Left ventricle myocardium inferior (tissue), 1 donor: ENCODE results near the gene ERBB2. TPM values are rescaled to one million over a fixed set of nuclear protein-coding genes. Genes with fewer than 3 reads are reported as not detected.

ENCODE experiments used
- DNase-seq: peaks from one replicate; pipeline ENCODE4 v3.0.0-alpha.2; 2020
- H3K27ac ChIP-seq: fragments of 200-600 bp; replicated peaks from 2 replicates; pipeline ENCODE4 v1.8.0; 2021
- H3K27me3 ChIP-seq: fragments of 200-600 bp; 2 replicates; pipeline ENCODE4 v1.8.0; 2021; ENCODE audit warnings: low read depth
- H3K36me3 ChIP-seq: fragments of 200-600 bp; 2 replicates; pipeline ENCODE4 v1.8.0; 2021
- H3K4me1 ChIP-seq: fragments of 200-600 bp; 2 replicates; pipeline ENCODE4 v1.8.0; 2021
- H3K4me3 ChIP-seq: fragments of 200-600 bp; 2 replicates; pipeline ENCODE4 v1.8.0; 2021; ENCODE audit warnings: mild to moderate bottlenecking, moderate library complexity
- H3K9me3 ChIP-seq: fragments of 200-600 bp; replicated peaks from 2 replicates; pipeline ENCODE4 v1.8.0; 2021
- intact Hi-C: fragments of 100-400 bp; cut with micrococcal nuclease; formaldehyde crosslinking; loops from one replicate; pipeline ENCODE4 v1.11.0; 2022
- total RNA-seq: library from RNA; stranded (reverse); fragmentation: NEBNext Ultra II Directional; extraction: Animal tissue kit (Norgen Biotek cat#: 25700); gene quantifications from one replicate; pipeline ENCODE4 v1.2.1, GENCODE V29; 2021
- TF ChIP-seq, protein P1 (sequence below): fragments of 200-600 bp; IDR thresholded peaks from 2 replicates; pipeline ENCODE4 v1.8.0; 2021; ENCODE audit warnings: antibody characterized with exemption, mild to moderate bottlenecking, borderline replicate concordance
- donor health status: DM: no; HTN: yes; CAD: no; lungs with severe emphysema.

The ERBB2 gene
- total RNA-seq, 1 donor from 2014 or later: 61.0 TPM

DNA sequence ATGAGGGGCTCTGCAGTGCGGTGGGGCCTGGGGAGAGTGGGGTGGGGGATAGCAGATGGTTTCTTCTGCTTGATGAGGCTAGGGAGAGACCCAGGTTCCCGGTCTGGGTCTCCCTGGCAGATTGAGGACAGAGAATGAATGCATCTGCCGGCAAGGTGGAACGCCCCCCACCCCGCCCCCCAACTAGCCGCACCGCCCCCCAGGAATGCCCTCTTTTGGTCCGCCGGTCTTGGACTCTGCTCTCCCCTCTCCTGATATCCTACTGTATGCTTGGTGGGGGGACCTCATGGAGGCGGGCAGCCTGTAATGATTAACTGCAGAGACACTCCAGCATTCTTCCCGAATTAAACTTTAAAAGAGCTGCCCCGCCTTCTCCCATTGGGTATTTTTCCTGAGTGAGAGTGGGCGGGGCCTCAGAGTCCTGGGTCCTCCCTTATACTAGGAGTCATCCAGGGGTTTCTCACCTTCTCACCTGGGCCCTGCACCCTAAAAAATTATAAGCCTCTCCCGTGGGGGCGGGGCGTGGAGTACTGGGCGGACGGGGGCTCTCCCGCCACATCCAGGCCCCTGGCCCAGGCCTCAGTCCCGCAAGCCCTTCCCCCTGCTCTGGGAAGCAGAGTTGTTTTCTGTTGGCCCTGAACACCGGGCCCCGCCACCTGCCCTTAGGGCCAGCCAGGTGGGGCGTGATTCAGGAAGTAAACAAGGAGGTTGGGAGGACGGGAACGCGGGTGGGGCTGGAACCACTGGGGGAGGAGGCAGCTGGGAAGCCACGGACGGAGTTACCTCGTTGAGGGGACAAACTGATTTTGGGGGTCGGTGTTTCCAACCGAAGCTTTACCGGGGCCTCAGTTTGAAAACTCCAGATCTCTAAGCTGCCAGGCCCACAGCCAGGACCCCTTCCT, 39.4 kb downstream of the ERBB2 start:
- H3K4me3 ChIP-seq: peak overlapping the region; percentile 57
- peaks cover 42% of the 10 kb centered on the region for H3K4me1 ChIP-seq
- no peak for DNase-seq
- H3K27ac ChIP-seq: no peak overlapping the region
- no peaks in the 10 kb centered on the region for H3K9me3 ChIP-seq
- peaks cover 82% of the 10 kb centered on the region for H3K27me3 ChIP-seq
- intact Hi-C loops: no loop called here
- H3K36me3 ChIP-seq: no peaks in the 10 kb centered on the region
- TF ChIP-seq, protein P1, sequence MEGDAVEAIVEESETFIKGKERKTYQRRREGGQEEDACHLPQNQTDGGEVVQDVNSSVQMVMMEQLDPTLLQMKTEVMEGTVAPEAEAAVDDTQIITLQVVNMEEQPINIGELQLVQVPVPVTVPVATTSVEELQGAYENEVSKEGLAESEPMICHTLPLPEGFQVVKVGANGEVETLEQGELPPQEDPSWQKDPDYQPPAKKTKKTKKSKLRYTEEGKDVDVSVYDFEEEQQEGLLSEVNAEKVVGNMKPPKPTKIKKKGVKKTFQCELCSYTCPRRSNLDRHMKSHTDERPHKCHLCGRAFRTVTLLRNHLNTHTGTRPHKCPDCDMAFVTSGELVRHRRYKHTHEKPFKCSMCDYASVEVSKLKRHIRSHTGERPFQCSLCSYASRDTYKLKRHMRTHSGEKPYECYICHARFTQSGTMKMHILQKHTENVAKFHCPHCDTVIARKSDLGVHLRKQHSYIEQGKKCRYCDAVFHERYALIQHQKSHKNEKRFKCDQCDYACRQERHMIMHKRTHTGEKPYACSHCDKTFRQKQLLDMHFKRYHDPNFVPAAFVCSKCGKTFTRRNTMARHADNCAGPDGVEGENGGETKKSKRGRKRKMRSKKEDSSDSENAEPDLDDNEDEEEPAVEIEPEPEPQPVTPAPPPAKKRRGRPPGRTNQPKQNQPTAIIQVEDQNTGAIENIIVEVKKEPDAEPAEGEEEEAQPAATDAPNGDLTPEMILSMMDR: no peak

DNA sequence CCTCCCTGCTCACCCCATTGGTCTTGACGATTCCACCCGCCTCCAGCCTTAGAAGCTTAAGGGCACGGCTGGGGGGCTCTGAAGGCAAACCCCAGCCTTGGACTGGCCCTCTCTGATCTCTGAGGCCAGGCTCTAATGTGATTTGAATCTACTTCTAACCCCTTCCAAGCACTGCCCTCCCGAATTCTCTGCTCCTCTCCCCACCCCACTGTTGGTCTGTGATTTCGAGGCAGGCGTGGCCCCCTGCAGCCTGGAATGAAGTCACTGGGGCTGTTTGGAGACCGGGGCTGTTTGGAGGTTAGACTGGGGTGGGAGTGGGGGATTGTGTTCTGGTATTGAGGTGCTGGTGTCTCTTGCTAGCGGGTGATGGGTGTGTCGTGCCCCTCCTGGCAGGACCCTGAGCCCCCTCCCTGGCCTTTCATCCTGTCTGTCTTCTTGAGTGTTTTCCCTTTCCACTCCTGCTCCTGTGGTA, 40.1 kb downstream of the ERBB2 start:
- DNase-seq: no peak
- H3K27ac ChIP-seq: no peak overlapping the region
- H3K9me3 ChIP-seq: no peaks in the 10 kb centered on the region
- no peaks in the 10 kb centered on the region for H3K36me3 ChIP-seq
- peaks cover 89% of the 10 kb centered on the region for H3K27me3 ChIP-seq
- TF ChIP-seq, protein P1: no peak
- H3K4me3 ChIP-seq: peak overlapping the region; percentile 57
- H3K4me1 ChIP-seq: peaks cover 42% of the 10 kb centered on the region
- intact Hi-C loops: no loop called here

DNA sequence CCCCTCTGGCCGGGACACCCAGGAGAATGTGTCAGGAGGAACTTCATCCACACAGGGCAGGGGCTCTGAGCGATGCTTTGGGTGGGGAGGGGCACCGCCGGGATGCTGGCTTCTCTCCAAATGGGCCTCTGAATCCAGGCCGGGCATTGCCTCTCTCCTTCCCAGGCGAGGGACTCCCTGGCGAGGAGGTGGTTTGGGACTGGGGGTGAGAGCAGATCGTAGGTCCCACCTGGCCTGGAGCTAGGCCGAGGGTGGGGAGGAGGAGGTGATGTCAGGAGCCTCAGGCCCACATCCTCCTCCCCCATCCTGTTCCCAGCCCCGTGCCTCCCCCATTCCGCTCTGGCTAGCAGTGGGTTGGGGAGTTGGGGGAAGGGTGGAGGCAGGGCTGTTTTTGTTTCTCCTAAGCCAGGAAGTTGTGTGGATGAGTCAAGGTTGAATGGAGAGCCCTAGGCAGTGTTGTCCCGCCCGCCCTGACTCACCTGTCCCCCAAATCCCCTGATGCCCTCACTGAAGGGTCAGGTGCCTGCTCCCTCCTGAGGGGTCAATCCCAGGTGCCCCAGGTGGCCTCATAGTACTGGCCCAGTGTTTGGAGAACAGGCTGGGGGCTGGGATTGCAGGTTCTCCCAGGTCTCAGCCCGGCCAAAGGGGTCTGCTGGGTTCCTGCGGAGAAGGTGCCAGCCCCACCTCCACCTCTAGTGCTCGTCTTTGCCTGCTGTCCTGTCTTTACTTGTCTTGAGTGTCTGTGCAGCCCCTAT, 40.7 kb downstream of the ERBB2 start:
- Histone ChIP-seq H3K9me3 (no peaks in the 10 kb centered on the region), H3K36me3 (no peaks in the 10 kb centered on the region), H3K27me3 (peaks cover 94% of the 10 kb centered on the region), H3K4me3 (no peak overlapping the region), H3K27ac (no peak overlapping the region), H3K4me1 (peaks cover 42% of the 10 kb centered on the region)
- TF ChIP-seq, protein P1: no peak
- intact Hi-C loops: no loop called here
- no peak for DNase-seq

DNA sequence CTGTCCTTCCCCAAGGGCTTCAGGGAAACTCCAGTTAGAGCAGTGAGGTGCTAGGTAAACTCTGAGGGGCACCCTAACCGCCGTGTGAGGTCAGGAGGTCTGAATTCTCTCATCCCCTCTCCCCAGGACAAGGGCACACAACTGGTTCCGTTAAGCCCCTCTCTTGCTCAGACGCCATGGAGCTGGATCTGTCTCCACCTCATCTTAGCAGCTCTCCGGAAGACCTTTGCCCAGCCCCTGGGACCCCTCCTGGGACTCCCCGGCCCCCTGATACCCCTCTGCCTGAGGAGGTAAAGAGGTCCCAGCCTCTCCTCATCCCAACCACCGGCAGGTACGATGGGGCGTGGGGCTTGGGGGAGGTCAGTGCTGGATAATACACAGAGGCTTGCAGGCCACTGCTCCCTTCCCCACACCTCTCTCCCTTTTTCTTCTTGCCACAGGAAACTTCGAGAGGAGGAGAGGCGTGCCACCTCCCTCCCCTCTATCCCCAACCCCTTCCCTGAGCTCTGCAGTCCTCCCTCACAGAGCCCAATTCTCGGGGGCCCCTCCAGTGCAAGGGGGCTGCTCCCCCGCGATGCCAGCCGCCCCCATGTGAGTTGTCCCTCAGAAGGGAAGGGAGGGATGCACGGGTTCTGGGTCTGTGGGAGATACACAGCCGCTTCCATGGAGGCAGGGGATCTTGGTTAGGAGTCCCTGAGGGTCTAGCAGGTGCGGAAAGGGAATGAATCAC, 42.4 kb downstream of the ERBB2 start:
- H3K27me3 ChIP-seq: peaks cover 81% of the 10 kb centered on the region

More for the DNA sequence above, 42.4 kb downstream of the ERBB2 start:
- no peak overlapping the region for H3K4me3 ChIP-seq
- intact Hi-C loops: no loop called here
- H3K27ac ChIP-seq: no peak overlapping the region
- no peak for DNase-seq
- peaks cover 42% of the 10 kb centered on the region for H3K4me1 ChIP-seq
- no peaks in the 10 kb centered on the region for H3K36me3 ChIP-seq
- TF ChIP-seq, protein P1: no peak
- no peaks in the 10 kb centered on the region for H3K9me3 ChIP-seq
